OCI-LY3 (cell line): ENCODE data around the gene MARK1.

Source experiments
- H2AFZ ChIP-seq: fragments of 200-600, 300-600 bp; shearing (Covaris generic); 2 replicates; pipeline ENCODE4 v1.6.0; 2014; ENCODE audit warnings: antibody characterized with exemption, low read depth, low read length
- H3K27ac ChIP-seq: fragments of 200-600, 300-600 bp; sonication (generic); 2 replicates; pipeline ENCODE4 v1.5.1; 2014; ENCODE audit warnings: mild to moderate bottlenecking, low read length, moderate library complexity, mixed read lengths
- H3K27me3 ChIP-seq: fragments of 200-600, 300-600 bp; sonication (generic); 2 replicates; pipeline ENCODE4 v1.6.1; 2014; ENCODE audit warnings: low read depth, low read length, mixed read lengths
- H3K36me3 ChIP-seq: fragments of 200-600, 300-600 bp; sonication (generic); replicated peaks from 2 replicates; pipeline ENCODE3; 2014; ENCODE audit warnings: low read depth, low read length, mixed read lengths
- H3K4me1 ChIP-seq: fragments of 300-600, 200-600 bp; sonication (generic); 2 replicates; pipeline ENCODE4 v1.6.1; 2014; ENCODE audit warnings: low read length, mixed read lengths
- H3K4me2 ChIP-seq: fragments of 200-600, 300-600 bp; sonication (generic); 2 replicates; pipeline ENCODE4 v1.6.1; 2014; ENCODE audit warnings: low read length, mixed read lengths
- H3K4me3 ChIP-seq: fragments of 300-600, 200-600 bp; sonication (generic); 2 replicates; pipeline ENCODE4 v1.5.1; 2014; ENCODE audit warnings: antibody characterized with exemption, mild to moderate bottlenecking, low read length, moderate library complexity
- H3K79me2 ChIP-seq: fragments of 300-600, 200-600 bp; shearing (Covaris generic); 2 replicates; pipeline ENCODE4 v1.6.1; 2014; ENCODE audit warnings: mild to moderate bottlenecking, low read length, mixed read lengths
- H3K9ac ChIP-seq: fragments of 300-600, 200-600 bp; shearing (Covaris generic); 2 replicates; pipeline ENCODE4 v1.6.0; 2014; ENCODE audit warnings: mild to moderate bottlenecking, low read length, moderate library complexity
- H3K9me3 ChIP-seq: fragments of 200-600, 300-600 bp; shearing (Covaris generic); 2 replicates; pipeline ENCODE4 v1.6.1; 2014; ENCODE audit warnings: low read length, mixed read lengths; ENCODE audit not compliant: insufficient read depth
- H4K20me1 ChIP-seq: fragments of 200-600, 300-600 bp; sonication (generic); 2 replicates; pipeline ENCODE4 v1.6.1; 2016; ENCODE audit warnings: low read length, mixed read lengths; ENCODE audit not compliant: insufficient read depth
- EZH2phosphoT487 ChIP-seq: fragments of 200-600 bp; shearing (Covaris generic); IDR thresholded peaks from 2 replicates; pipeline ENCODE4 v1.6.1; 2018; ENCODE audit warnings: antibody characterized with exemption, mixed run types, low read depth
- TF ChIP-seq, protein P1 (sequence below): fragments of 200-600, 300-600 bp; sonication (generic); IDR thresholded peaks from 2 replicates; pipeline ENCODE4 v1.5.1; 2014; ENCODE audit warnings: antibody characterized with exemption, low read length, low read depth

MARK1 gene

DNA sequence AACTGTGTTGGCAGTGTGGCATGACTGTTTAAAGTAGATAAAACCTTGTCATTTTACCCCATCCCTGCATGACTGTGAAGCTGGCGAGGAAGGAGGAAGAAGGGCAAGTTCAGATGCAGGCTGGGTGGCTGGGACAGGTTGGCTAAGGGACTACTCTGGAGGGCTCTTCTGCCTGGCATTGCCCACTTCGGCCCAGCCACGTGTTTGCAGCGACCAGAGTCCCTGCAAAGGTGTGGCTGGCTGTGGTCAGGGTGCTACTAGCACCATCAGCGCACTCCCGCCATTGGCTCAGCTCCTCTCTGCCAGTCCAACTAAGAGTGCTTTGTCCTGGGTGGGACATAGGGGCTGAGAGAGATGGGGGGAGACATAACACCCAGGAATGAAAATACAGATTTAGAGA is 169.4 kb downstream of the MARK1 start:
- H3K27ac ChIP-seq: no peak overlapping the region
- no peaks in the 10 kb centered on the region for H3K36me3 ChIP-seq
- H3K79me2 ChIP-seq: no peaks in the 10 kb centered on the region
- no peak overlapping the region for H3K4me3 ChIP-seq
- H3K9me3 ChIP-seq: no peaks in the 10 kb centered on the region
- H3K9ac ChIP-seq: no peak overlapping the region
- TF ChIP-seq, protein P1, sequence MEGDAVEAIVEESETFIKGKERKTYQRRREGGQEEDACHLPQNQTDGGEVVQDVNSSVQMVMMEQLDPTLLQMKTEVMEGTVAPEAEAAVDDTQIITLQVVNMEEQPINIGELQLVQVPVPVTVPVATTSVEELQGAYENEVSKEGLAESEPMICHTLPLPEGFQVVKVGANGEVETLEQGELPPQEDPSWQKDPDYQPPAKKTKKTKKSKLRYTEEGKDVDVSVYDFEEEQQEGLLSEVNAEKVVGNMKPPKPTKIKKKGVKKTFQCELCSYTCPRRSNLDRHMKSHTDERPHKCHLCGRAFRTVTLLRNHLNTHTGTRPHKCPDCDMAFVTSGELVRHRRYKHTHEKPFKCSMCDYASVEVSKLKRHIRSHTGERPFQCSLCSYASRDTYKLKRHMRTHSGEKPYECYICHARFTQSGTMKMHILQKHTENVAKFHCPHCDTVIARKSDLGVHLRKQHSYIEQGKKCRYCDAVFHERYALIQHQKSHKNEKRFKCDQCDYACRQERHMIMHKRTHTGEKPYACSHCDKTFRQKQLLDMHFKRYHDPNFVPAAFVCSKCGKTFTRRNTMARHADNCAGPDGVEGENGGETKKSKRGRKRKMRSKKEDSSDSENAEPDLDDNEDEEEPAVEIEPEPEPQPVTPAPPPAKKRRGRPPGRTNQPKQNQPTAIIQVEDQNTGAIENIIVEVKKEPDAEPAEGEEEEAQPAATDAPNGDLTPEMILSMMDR: no peak
- TF ChIP-seq EZH2phosphoT487: no peak
- no peaks in the 10 kb centered on the region; the same call in 1 of the 2 replicates for H3K27me3 ChIP-seq
- no peak overlapping the region for H2AFZ ChIP-seq
- no peaks in the 10 kb centered on the region for H3K4me1 ChIP-seq
- H3K4me2 ChIP-seq: no peak overlapping the region
- H4K20me1 ChIP-seq: no peaks in the 10 kb centered on the region

DNA sequence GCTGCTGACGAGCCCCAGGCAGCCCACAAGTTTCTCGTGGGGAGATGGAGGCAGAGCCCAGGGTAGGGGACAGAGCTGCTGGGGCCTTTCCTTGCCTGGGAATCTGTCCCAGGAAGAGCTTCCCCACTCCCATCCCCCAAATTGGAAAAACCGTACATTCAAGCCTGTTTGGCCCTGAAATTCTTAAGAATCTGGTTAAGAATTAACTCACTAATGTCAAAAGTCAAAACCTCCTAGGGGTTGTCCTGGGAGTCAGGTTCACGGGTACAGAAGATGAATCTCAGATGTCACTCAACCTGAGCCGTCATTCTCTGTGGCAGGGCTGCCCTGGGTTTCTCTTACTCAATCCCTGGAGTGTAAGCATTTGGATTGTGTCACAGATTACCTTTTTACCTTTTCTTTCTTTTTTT is 170.7 kb downstream of the MARK1 start:
- H4K20me1 ChIP-seq: no peaks in the 10 kb centered on the region
- H3K4me2 ChIP-seq: no peak overlapping the region
- H3K4me3 ChIP-seq: no peak overlapping the region
- no peaks in the 10 kb centered on the region for H3K79me2 ChIP-seq
- TF ChIP-seq EZH2phosphoT487: no peak
- TF ChIP-seq, protein P1: no peak
- no peaks in the 10 kb centered on the region for H3K27me3 ChIP-seq
- no peak overlapping the region for H3K9ac ChIP-seq
- H3K4me1 ChIP-seq: no peaks in the 10 kb centered on the region
- H3K27ac ChIP-seq: no peak overlapping the region
- H2AFZ ChIP-seq: no peak overlapping the region
- no peaks in the 10 kb centered on the region for H3K36me3 ChIP-seq
- H3K9me3 ChIP-seq: no peaks in the 10 kb centered on the region

DNA sequence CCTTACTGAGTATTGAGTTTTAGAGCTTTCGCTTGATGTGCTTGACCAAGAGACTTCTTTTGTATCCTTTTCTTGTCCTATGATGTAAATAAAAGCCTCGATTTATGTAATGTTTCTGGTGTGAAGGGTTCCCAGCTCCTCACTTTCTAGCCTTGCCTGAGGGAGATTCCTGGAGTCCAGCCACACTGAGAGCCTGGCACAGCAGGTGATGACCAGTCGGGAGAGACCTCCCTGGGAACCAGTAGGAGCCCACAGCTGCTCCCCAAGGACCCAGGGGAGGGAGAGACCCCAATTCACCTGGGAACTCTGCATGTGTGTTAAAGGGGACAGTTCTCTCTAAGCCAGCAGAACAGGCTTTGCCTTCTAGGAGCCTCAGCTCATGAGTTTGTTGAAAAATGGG is 171.1 kb downstream of the MARK1 start:
- Histone ChIP-seq H3K4me3 (no peak overlapping the region), H3K9me3 (no peaks in the 10 kb centered on the region), H2AFZ (no peak overlapping the region), H3K4me1 (no peaks in the 10 kb centered on the region), H4K20me1 (no peaks in the 10 kb centered on the region), H3K27ac (no peak overlapping the region), H3K4me2 (no peak overlapping the region), H3K9ac (no peak overlapping the region), H3K27me3 (no peaks in the 10 kb centered on the region), H3K36me3 (no peaks in the 10 kb centered on the region), H3K79me2 (no peaks in the 10 kb centered on the region)
- no peak for TF ChIP-seq EZH2phosphoT487
- TF ChIP-seq, protein P1: no peak

DNA sequence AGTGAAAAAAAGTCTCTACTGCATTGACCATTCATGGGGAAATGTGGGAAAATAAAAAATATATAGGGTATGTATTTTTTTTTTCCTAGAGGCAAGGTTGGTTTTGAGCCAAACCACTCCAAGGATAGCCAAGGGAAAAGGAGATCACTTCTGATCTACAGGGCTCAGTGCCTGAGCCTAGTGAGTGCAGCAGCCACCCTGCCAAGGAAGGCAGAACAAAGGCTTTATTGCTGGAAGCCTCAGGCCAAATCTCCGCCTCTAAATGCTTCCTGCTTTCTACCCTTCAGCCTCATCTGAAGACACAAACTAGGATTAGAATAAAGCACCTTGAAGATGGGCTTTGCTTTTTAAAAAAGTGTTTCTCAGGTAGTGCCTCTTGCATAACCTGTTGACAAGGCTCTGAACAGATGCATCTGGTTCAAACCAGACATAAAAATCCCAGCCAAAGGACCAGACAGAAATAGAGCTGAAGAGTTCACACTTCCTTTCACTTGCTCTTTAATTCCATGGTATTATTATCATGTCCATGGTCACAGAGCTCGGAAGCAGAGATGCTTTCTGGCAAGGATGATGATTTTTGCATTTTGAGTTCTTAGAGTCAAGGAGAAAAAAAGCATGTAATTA is 172.7 kb downstream of the MARK1 start:
- no peaks in the 10 kb centered on the region for H3K79me2 ChIP-seq
- no peaks in the 10 kb centered on the region for H3K27me3 ChIP-seq
- no peak overlapping the region for H3K4me2 ChIP-seq
- no peaks in the 10 kb centered on the region for H3K4me1 ChIP-seq
- TF ChIP-seq EZH2phosphoT487: no peak
- TF ChIP-seq, protein P1: no peak
- no peaks in the 10 kb centered on the region for H3K36me3 ChIP-seq
- no peaks in the 10 kb centered on the region for H3K9me3 ChIP-seq
- H3K27ac ChIP-seq: no peak overlapping the region
- H2AFZ ChIP-seq: no peak overlapping the region
- H4K20me1 ChIP-seq: no peaks in the 10 kb centered on the region
- no peak overlapping the region for H3K4me3 ChIP-seq
- no peak overlapping the region for H3K9ac ChIP-seq
